Midbrain (tissue), 1 donor: ENCODE data around the gene CELSR1.

Experiments
- DNase-seq: peaks from one replicate; lab custom pipeline; 2025; lab: John Stamatoyannopoulos, UW

Gene CELSR1

DNA sequence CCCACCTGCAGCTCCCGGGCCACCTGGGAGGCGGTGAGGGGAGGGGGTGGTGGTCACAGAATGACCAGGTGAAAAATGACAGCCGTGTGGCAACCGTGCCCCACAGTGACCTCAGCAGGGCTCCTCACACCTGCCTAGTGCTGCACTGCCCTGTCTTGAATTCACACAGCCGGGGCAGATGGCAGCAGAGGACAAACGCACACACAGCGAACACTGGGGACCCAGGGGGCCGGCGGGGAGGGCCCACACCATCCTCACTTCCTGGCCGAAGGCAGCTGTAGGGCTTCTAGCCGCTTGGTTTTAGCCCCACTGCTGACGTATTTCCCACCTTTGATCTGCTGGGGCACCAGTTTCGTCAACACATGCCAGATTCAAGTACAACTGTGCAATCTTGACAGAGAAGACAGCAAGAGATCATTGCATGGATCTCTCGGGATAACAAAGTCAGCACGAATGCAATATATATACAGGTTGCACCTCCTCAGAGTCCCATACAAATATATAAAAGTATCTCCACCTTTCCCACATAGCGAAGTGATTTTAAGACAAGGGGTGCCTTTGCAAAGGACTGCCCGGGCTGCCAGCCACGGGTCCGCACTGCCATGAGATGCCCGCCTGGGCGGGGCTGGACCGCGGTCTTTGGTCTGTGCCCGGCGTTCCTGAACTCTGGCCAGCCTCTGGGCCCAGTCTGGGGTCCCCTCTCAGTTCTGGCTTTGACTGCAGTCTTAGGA lies 175.1 kb downstream of the CELSR1 start:
- no peak for DNase-seq

- no peak for DNase-seq
Measured at GRCh38 chr22:46361826-46362202, 175.6 kb downstream of the CELSR1 start.

- DNase-seq = no peak
Measured at GRCh38 chr22:46360891-46361290, 176.5 kb downstream of the CELSR1 start.

DNA sequence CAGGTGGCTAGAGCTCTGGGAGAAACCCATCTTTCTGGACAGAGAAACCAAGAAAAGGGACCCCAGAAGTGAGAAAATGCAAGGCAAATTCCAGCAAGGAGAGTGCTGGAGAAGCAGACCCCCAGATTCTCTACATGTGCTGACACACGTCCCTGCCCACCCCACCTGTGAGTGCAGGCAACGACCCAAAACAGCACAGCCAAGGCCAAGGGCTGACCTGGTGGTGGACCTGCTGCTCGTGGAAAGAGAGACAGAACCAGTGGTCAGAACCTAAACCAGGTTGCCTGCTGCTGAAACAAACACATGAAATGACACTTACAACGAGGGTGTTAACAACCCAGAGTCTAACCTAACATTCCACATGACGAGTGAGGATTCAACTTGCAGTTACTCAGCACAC lies 177.3 kb downstream of the CELSR1 start:
- DNase-seq = no peak

- DNase-seq = no peak
Measured at GRCh38 chr22:46359362-46359761, 178.1 kb downstream of the CELSR1 start.

DNA sequence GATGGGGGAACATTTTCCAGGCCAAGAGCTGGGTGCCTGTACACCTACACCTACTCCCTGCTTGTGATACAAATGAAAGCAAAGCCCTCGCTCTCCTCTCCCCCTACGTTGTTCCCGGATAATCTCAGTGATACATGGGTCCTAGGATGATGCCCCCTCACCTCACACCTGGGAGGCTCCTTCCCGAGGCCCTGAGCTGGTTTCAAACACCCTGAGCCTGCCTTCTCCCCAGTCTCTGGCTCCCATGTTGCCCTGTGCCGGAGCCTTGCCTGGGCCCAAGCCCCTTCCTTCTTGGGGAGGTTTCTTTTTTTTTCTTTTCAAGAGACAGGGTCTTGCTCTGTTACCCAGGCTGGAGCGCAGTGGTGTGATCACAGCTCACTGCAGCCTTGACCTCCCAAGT lies 178.7 kb downstream of the CELSR1 start:
- no peak for DNase-seq

- DNase-seq = no peak
Measured at GRCh38 chr22:46357711-46358520, 179.5 kb downstream of the CELSR1 start.

DNA sequence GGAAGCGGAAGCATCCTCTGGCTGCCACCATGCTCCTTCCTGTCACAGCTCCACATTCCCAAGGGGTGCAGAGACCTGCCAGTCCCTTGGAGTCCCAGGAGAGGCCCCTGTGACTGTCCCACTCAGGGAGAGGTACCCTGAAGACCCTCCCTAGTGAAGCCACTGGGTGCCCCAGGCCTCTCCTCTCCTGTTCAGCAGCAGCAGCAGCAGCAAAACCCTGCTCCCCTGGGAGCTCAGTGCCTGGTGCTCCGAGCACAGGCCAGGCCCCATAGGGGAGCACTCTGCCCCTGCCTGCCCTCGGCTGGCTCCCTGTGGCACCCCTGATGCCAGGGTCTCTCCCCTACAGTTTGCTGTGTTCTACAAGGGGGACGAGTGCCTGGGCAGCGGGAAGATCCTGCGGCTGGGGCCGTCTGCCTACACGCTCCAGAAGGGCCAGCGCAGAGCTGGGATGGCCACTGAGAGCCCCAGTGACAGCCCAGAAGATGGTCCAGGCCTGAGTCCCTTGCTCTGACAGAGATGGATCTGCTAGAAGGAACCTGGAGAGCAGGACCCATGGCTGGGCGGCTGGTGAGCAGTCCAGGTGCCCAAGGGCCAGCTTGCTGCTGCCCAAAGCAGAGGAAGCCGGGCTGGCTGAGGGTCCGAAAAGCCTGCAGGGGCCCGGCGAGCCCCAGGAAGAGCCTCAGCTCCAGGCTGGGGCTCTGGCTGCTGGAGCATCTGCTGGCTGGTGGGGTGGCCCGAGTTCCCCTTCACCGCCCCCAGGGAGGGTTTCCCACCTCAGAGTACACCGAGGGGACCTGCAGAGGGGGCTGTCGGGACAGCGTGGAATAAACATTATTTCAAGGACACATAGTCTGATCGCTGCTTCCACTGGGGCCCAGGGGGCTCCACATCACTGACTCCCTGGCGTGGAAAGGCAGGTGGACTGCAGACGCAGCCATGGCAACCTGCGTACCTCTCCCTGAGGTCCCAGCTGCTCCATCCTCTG lies 180.6 kb downstream of the CELSR1 start:
- DNase-seq = no peak

- DNase-seq = no peak
Measured at GRCh38 chr22:46355996-46356471, 181.4 kb downstream of the CELSR1 start.

DNA sequence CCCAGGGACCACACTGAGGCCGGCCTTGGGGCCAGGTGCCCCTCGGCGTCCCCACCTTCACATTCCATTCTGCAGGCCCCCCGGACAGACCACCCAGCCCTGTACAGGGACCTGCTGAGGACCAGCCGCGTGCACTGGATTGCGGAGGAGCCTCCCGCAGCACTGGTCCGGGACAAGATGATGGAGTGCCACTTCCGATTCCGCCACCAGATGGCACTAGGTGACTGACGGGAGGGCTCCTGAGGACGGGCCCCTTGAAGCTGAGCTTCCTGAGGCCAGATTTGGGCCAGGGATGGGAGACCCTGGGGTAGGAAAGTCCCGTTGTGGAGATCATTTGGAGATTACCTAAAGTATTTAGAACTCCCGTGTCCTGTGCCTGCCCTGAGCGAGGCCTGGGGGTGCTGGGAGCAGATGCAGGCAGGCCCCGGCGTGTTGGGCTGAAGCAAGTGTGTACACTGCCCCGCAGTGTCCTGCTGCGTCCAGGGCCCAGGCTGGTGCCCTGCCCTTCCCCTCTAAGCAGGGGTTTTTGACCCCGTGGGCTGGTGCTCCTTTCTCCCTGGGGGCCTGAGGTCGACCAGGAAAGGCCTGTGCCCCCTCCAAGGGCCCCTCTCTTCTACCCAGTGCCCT lies 181.9 kb downstream of the CELSR1 start:
- peak; percentile 62 for DNase-seq

DNA sequence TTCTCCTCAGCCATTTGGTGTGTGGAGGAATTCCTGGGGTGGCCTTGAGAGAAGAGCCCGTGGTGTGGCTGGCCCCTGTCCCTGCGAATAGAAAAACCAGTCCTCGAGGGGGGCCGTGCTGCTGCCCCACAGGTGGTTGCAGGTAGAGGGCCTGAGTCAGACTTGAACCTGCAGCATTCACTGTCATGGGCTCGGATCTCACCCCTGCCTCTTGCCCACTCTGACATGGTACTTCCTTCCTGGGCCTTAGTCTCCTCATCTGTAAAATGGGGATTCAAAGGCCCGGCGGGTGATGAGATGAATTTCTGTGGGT lies 182.5 kb downstream of the CELSR1 start:
- DNase-seq = no peak

DNA sequence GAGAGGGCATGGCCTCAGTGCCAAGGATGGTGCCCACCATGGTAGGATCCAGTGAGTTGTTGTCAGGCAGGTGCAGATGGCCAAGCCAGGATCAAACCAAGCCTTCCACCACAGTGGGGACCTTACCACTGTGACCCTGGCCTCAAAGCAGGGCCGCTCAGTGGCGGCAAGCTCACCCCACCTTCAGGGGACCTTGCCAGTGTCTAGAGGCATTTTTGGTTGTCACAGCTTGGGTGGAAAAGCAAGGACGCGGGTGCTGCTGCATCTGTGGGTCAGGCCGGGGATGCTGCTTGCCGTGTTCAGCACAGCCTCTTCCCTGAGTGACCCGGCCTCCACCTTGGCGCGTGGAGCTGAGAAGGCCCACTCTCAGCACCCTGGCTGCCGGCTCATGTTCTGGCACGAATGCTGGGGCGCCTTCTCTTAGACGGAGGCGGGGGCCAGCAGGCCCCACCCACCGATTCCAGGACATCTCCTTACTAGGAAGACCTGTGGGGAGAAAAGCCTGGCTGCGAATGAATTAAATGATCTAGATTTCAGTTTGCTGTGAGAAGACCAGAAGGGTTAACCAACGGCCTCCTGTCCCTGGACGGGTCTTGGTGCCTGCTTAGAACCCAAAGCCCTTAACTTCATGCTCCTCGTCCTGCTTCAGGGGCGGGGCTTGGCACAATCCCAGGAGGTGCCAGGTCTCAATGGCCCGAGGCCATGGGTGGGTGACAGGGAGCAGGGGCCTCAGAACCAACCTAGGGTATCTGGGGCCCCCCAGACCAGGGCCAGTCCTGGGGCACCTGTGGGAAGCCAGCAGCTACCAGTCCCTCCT lies 183.0 kb downstream of the CELSR1 start:
- no peak for DNase-seq

- DNase-seq = no peak
Measured at GRCh38 chr22:46353483-46354105, 183.8 kb downstream of the CELSR1 start.

DNA sequence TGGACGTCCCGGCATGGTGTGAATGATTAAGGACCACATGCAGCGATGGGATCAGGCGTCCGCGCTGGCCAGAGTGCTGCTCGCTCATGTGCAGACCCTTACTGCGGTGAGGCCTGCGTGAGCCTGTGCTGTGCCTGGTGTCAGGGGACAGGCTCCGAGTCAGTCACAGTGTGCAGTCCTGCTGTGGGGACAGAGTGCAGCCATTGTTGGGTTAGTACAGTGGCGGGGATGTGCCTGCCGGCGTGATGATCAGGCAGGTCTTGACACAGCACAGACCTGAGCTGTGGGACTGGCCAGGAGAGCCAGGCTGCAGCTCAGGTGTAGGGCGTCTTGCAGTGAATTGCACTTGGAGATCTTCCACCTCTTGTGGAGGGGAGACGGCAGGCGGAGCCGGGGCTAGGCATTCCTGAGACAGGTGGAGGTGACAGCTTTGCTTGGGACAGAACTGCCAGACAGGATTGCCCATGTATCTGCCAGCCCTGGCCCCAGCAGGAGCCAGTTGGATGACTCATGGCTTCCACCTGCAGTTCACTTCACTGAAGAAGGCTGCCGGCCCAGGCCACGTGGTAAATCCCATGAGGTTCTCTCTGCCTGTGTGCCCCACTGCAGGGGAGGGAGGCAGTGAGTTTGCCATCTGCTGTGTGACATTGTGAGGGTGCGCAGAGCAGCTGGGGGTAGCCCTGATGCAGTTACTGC lies 184.6 kb downstream of the CELSR1 start:
- no peak for DNase-seq

DNA sequence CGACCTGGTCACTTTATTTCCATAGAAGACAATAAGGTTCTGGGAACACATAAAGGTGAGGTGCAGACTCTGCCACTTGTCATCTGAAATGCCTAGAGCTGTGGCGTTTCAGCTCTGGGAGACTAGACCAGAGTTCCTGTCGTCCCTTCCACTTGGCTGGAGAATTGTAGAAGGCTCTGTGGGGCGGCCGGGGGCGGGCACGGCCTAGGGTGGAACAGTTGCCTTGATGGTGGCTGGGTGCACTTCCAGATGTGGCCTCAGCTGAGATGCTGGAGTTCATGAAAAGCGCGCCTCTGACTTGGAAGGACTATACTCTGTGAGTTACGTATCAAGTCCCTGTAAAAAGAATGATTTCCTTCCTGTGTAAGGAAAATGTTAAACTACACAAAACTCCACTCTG lies 185.1 kb downstream of the CELSR1 start:
- no peak for DNase-seq

DNA sequence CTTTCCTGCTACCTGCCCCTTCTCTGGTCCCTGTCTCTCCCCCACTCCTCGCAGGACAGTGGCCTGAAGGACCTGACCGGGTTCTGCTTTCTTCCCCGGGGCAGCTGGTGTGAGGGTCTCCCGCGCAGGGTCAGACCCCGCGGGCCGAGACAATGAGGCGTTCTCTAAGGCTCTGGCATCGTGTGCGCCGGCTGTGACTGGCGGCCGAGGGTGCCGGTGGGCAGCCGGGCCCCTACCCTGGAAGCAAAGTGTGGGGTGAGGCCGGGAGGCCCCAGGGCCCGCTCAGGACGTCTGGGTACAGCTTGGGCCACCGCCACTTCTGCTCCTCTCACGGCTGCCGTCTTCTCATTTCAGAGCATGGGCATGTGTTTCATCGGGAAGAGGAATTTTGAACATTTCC lies 185.7 kb downstream of the CELSR1 start:
- DNase-seq = no peak

DNA sequence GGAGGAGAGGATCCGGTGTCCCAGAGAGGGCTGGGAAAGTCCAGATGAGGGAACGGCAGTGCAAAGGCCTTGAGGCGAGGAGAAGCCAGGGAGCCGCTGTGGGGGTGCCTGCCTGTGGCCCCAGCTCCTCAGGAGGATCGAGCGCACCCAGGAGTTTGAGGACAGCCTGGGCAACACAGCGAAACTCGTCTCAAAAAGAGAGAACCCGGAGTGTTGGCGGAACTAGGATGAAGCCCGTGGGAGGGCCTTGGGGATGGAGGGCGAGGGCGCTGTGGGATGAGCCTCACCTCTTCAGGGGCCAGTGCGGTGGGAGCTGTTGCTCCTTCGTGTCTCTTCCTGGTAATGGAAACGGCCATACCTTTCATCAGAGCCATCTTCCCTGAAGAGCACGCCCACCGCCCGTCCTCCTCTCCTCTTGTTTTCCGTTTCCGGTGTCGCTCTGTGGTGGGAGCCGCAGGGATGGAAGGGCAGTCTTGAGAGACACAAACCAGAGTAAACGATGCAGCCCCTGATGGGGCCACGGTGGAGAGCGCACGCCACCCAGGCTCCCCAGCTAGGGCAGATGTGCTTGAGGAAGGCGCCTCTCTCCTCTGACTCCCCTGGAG lies 186.2 kb downstream of the CELSR1 start:
- no peak for DNase-seq

DNA sequence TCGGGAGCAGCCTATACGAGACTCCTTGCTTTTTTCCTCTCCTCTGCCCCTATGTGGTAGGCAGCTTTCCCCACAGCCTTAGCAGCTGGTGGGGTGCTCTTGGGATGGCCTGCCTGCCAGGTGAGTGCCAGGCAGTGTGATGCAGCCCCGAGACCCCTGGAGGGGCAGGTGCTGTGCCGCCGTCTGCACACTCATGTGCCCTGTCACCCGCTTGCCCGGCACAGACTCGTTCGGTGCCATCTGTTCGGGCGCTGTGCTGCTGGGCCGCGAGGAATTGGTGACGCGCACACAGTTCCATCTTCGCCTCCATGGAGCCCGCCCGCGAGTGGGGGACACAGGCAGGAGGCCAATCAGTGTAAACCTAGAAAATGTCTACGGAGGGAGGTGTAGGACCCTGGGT lies 186.8 kb downstream of the CELSR1 start:
- no peak for DNase-seq

DNA sequence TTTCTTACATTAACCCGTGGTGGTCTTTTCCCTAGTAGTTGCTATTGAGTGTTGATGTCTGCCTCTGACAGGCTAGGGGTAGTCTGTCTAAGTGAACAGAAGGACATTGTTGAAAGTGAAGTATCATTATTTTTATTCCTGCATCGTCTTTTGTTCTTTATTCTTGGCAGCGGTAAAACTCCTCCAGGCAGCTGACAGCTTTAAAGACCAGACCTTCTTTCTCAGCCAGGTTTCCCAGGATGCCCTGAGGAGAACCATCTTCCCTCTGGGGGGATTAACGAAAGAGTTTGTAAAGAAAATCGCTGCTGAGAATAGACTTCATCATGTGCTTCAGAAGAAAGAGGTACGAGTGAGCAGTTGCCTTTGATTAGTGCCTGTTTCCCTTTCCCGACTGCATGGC lies 187.3 kb downstream of the CELSR1 start:
- DNase-seq = no peak

GRCh38 chr22:46349681-46350080 lies 187.7 kb downstream of the CELSR1 start:
- no peak for DNase-seq
